ENCODE measurements around the gene C14orf39.

The C14orf39 gene

GRCh38 chr14:60485598-60486251 is at the start of gene C14orf39:
Gene C14orf39, minus strand, starts transcription at chr14:60486063. Its CDS starts 985 bp downstream, at chr14:60485078.
- DNase-seq (ENCODE audit: low spot score in 2 of 2) (peak in 1 of 2 donors; percentile 10), ATAC-seq (ENCODE audit: low read depth) (no peak)
- H3K4me3 Mint-ChIP-seq = no peak within 1 kb of the TSS

GRCh38 chr14:60532442-60532841 is 46.6 kb upstream of the C14orf39 start:
- Mint-ChIP-seq H3K27ac (no peak overlapping the region), H3K9me3 (no peaks in the 10 kb centered on the region), H3K36me3 (no peaks in the 10 kb centered on the region), H3K4me1 (no peaks in the 10 kb centered on the region), H3K27me3 (peaks cover 19% of the 10 kb centered on the region), H3K4me3 (no peak overlapping the region)
- ATAC-seq (ENCODE audit: low read depth) (no peak), DNase-seq (ENCODE audit: low spot score in 2 of 2) (no peak)

More at GRCh38 chr14:60485598-60486251, at the start of gene C14orf39:
- Mint-ChIP-seq H3K27ac (no peak within 1 kb of the TSS), H3K4me1 (no peaks in the 10 kb centered on the region), H3K36me3 (no peaks in the 10 kb centered on the region), H3K27me3 (peaks cover 7% of the 10 kb centered on the region), H3K9me3 (peaks cover 3% of the 10 kb centered on the region)

DNA sequence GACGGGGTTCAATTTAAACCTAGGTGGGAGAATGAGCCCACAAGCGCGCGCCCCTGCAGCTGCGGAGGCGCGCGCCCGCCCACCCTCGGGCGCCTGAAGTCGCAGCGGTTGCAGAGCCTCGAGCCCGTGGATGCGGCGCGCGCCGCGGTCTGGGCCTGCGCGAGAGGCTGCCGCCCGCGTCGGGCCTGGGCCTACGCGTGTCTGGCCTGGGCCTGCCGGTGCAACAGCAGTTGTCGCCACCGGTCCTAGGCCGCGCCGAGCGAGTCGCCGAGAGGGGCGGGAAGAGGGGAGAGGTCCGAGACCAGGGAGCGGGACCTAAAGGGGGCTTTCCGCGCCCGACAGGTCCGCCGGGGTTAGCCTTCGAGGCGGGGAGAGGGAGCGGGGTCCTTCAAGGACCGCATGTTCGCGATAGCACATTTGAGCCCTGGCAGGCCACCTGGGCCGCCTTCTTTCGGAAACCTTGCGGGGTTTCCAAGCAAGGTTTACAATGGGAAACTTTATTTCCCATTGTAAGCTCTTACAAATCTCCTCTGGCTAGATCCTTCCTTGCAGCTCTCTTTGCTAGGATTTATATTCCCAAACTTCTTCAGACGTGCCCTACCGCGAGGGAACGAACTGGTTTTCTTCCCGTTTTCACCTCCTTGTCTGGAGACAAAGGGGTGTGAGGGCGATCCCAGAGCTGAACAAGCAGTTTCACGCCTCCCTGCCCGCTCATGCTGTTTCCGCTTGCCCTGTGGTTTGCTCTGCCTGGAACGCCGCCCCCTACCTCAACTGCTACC is 29.8 kb upstream of the C14orf39 start:
- DNase-seq (ENCODE audit: low spot score in 2 of 2) = no peak

GRCh38 chr14:60514741-60515491 is 29.1 kb upstream of the C14orf39 start:
- Mint-ChIP-seq H3K27ac (no peak overlapping the region), H3K27me3 (peaks cover 30% of the 10 kb centered on the region), H3K9me3 (peaks cover 4% of the 10 kb centered on the region), H3K4me1 (peaks cover 15% of the 10 kb centered on the region), H3K36me3 (no peaks in the 10 kb centered on the region), H3K4me3 (peak overlapping the region; percentile 51)
- peak in 1 of 2 donors; percentile 28 for DNase-seq (ENCODE audit: low spot score in 2 of 2)
- ATAC-seq (ENCODE audit: low read depth) = peak; percentile 27

More for the DNA sequence above, 29.8 kb upstream of the C14orf39 start:
- H3K4me3 Mint-ChIP-seq = peak overlapping the region; percentile 13
- no peak for ATAC-seq (ENCODE audit: low read depth)
- no peak overlapping the region for H3K27ac Mint-ChIP-seq
- H3K36me3 Mint-ChIP-seq = no peaks in the 10 kb centered on the region
- peaks cover 31% of the 10 kb centered on the region for H3K27me3 Mint-ChIP-seq
- H3K9me3 Mint-ChIP-seq = peaks cover 4% of the 10 kb centered on the region
- H3K4me1 Mint-ChIP-seq = peaks cover 15% of the 10 kb centered on the region

- Mint-ChIP-seq H3K27me3 (peaks cover 33% of the 10 kb centered on the region), H3K9me3 (peaks cover 4% of the 10 kb centered on the region), H3K36me3 (no peaks in the 10 kb centered on the region), H3K4me1 (peaks cover 15% of the 10 kb centered on the region), H3K4me3 (peak overlapping the region; percentile 51), H3K27ac (no peak overlapping the region)
- ATAC-seq (ENCODE audit: low read depth) (no peak), DNase-seq (ENCODE audit: low spot score in 2 of 2) (no peak)
These were observed 28.5 kb upstream of the C14orf39 start for GRCh38 chr14:60514378-60514740.

DNA sequence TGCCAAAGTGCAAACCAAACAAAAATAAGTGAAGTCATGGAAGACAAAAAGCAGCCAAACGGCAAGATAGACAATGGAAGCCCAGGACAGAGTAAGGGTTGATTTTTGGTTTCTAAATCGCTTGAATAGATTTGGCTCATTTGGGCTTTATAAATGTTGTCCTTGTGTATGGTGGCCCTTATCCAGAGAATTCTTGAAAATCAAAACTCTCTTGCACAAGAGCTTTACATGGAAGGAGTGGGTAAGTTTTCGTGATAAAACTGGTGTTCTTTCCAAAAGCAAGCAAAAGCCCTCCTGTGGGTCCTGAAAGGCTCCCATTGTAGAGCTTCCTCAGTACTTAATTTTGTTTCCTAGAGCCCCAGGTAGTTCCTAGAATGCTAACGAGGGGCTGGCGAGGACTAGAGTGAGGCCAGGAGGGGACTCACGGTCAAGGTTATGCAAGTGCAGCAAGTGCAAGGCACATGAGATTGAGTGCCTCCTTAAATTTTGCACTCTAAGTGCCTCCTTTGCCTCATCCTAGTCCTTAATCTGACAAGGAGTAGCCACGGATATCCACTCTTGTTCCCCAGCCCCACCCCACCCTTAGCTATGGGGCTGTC is 27.2 kb upstream of the C14orf39 start:
- Mint-ChIP-seq H3K27ac (no peak overlapping the region), H3K4me3 (no peak overlapping the region), H3K9me3 (peaks cover 4% of the 10 kb centered on the region), H3K4me1 (peaks cover 15% of the 10 kb centered on the region), H3K27me3 (peaks cover 36% of the 10 kb centered on the region), H3K36me3 (no peaks in the 10 kb centered on the region)
- DNase-seq (ENCODE audit: low spot score in 2 of 2) (no peak), ATAC-seq (ENCODE audit: low read depth) (no peak)

DNA sequence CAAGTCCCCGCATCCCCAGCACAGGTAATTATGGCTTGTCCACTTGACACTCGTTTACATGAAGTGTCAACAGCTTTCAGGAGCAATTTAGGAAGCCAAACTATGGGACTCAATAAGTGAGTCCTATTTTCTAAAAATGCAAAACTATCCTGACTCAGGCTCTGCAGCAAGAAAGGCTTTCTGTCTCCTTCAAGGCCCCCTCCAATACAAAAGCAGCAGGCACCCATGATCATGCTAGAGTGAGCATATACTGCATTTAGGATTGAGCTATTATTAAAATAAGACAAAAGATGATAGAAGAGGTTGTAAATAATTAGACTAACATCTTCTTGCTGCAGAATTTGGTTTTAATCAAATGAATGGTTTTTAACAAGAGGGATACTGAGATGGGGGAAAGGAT is 26.3 kb upstream of the C14orf39 start:
- H3K4me3 Mint-ChIP-seq = no peak overlapping the region
- H3K27ac Mint-ChIP-seq = no peak overlapping the region
- peaks cover 15% of the 10 kb centered on the region for H3K4me1 Mint-ChIP-seq
- no peak for ATAC-seq (ENCODE audit: low read depth)
- H3K27me3 Mint-ChIP-seq = peaks cover 35% of the 10 kb centered on the region
- DNase-seq (ENCODE audit: low spot score in 2 of 2) = no peak
- no peaks in the 10 kb centered on the region for H3K36me3 Mint-ChIP-seq
- peaks cover 3% of the 10 kb centered on the region for H3K9me3 Mint-ChIP-seq

DNA sequence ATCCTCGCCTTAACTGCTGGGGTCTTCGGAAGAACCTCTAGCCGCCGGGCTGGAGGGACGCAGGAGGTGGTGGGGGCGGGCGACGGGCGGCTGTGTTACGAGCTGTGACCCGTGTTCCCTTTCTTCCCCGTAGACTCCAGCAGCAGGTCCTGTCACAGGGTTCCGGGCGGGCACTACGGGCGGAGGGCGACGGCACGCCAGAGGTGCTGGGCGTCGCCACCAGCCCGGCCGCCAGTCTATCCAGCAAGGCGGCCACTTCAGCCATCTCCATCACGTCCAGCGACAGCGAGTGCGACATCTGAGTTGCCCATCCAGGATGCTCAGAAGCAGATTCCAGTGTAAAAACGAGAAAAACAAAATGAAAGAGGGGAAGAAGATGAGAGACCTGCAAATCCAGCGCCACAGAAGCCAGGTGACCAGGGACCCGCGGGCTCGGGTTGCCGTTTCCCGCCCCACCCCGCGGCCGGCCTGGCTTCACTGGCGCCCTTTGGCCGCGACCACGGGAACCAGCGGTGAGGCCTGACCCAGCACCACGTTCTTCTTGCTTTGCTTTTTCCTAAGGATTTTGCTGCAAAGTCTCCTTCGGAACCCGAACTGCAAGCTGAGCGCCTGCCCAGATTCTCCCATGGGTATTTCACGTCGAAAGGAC is 25.2 kb upstream of the C14orf39 start:
- no peak for ATAC-seq (ENCODE audit: low read depth)
- Mint-ChIP-seq H3K27ac (no peak overlapping the region), H3K36me3 (no peaks in the 10 kb centered on the region), H3K4me1 (peaks cover 11% of the 10 kb centered on the region), H3K4me3 (no peak overlapping the region), H3K9me3 (peaks cover under 1% of the 10 kb centered on the region), H3K27me3 (peaks cover 25% of the 10 kb centered on the region)
- DNase-seq (ENCODE audit: low spot score in 2 of 2) = no peak

GRCh38 chr14:60510254-60510950 is 24.5 kb upstream of the C14orf39 start:
- Mint-ChIP-seq H3K4me1 (peaks cover 9% of the 10 kb centered on the region), H3K27ac (no peak overlapping the region), H3K27me3 (peaks cover 24% of the 10 kb centered on the region), H3K9me3 (no peaks in the 10 kb centered on the region), H3K4me3 (no peak overlapping the region), H3K36me3 (no peaks in the 10 kb centered on the region)
- DNase-seq (ENCODE audit: low spot score in 2 of 2) = no peak
- ATAC-seq (ENCODE audit: low read depth) = no peak

DNA sequence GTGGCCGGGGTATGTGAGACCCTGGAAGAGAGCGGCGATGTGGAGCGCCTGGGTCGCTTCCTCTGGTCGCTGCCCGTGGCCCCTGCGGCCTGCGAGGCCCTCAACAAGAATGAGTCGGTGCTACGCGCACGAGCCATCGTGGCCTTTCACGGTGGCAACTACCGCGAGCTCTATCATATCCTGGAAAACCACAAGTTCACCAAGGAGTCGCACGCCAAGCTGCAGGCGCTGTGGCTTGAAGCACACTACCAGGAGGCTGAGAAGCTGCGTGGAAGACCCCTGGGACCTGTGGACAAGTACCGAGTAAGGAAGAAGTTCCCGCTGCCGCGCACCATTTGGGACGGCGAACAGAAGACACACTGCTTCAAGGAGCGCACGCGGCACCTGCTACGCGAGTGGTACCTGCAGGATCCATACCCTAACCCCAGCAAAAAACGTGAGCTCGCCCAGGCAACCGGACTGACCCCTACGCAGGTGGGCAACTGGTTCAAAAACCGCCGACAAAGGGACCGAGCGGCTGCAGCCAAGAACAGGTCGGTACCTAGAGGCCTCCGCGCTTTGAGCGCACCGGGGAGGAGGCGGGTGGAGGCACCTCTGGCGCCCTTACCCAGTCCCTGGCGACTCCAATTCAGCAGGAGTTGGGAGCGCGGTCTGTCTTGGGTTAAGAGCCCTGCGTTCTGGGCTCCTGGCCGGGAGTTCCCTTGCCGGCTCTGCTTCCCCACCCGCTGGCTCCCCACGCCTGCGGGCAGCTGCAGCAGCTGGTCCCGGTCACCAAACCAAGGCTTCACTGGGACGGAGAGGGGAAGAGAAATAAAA is 23.8 kb upstream of the C14orf39 start:
- no peak for ATAC-seq (ENCODE audit: low read depth)
- Mint-ChIP-seq H3K27me3 (peaks cover 22% of the 10 kb centered on the region), H3K4me1 (peaks cover 9% of the 10 kb centered on the region), H3K9me3 (no peaks in the 10 kb centered on the region), H3K4me3 (no peak overlapping the region), H3K27ac (no peak overlapping the region), H3K36me3 (no peaks in the 10 kb centered on the region)
- DNase-seq (ENCODE audit: low spot score in 2 of 2) = no peak

DNA sequence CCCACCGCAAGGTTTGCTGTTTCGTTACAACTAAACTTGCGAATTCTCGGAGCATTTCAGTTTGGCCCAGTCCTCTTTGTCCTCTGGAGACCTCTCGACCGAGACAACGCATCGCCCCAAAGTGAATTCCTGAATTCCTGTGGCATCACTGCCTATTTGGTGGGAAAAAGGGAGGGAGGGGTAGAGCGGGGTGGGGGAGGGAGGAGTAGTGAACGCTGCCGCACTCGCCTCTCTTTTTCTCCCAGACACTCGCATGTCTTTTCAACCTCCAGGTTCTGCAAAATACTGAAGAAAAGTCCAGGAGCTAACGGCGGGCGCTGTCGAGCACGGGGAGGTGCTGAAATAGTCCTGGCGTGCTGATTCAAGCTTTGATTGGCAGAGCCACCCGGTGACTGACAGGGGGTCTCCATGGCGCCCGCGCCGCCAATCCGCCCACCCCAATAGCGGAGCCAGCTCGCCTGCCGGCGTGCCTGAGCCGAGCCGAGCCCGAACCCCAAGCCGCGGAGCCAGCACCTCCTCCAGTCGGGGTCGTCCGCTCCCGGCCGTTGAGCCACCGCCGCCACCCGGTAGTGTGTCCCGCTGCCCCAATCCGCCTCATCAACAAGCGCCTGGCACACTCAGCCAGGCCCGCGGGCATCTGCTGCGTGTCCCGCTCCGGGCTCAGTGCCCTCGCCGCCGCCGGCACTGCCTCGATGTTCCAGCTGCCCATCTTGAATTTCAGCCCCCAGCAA is 23.0 kb upstream of the C14orf39 start, which contains the start of gene SIX6:
Gene SIX6, plus strand, starts transcription at position 440 of the 731 bp plus-strand sequence. Its CDS starts 253 bp downstream, at position 693.
- no peak for DNase-seq (ENCODE audit: low spot score in 2 of 2)
- no peaks in the 10 kb centered on the region for H3K36me3 Mint-ChIP-seq
- peaks cover 19% of the 10 kb centered on the region for H3K27me3 Mint-ChIP-seq
- no peak for ATAC-seq (ENCODE audit: low read depth)
- H3K27ac Mint-ChIP-seq = no peak within 1 kb of the TSS
- no peak within 1 kb of the TSS for H3K4me3 Mint-ChIP-seq
- H3K9me3 Mint-ChIP-seq = no peaks in the 10 kb centered on the region
- H3K4me1 Mint-ChIP-seq = peaks cover 5% of the 10 kb centered on the region

DNA sequence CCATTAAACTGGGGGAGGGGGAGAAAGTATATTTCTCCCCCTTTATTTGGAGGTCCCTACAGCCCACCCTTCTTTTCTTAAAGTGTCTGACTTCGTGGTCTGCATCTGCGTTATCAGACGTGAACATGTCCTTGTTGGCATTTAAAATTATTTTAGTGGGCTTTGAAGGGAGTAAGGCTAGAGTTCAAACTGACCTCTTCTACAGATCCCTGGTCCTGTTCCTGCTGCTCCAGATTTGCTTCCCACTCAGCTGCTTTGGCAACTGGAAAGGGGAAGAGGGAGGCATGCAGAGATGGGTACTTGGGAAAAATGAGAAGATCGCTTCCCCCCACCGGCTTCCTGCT is 22.5 kb upstream of the C14orf39 start:
- Mint-ChIP-seq H3K4me3 (no peak overlapping the region), H3K9me3 (no peaks in the 10 kb centered on the region), H3K27ac (no peak overlapping the region), H3K27me3 (peaks cover 22% of the 10 kb centered on the region), H3K4me1 (peaks cover 5% of the 10 kb centered on the region), H3K36me3 (no peaks in the 10 kb centered on the region)
- DNase-seq (ENCODE audit: low spot score in 2 of 2) = no peak
- ATAC-seq (ENCODE audit: low read depth) = no peak
